HepG2 (cell line): ENCODE data around the gene EMC9. TPM values are rescaled to one million over a fixed set of nuclear protein-coding genes. Genes with fewer than 3 reads are reported as not detected.

Experiments used
- DMTF1 ChIP-seq: sonication (generic); formaldehyde crosslinking; IDR thresholded peaks from 2 replicates; pipeline ENCODE4 v1.4.0; 2020; ENCODE audit warnings: mild to moderate bottlenecking, missing genetic modification reagents
- DNMT1 ChIP-seq: sonication (generic); formaldehyde crosslinking; IDR thresholded peaks from 2 replicates; pipeline ENCODE4 v1.5.1; 2020; ENCODE audit warnings: mild to moderate bottlenecking, missing genetic modification reagents
- HDAC1 ChIP-seq: sonication (generic); formaldehyde crosslinking; IDR thresholded peaks from 2 replicates; pipeline ENCODE4 v1.5.1; 2020; ENCODE audit warnings: mild to moderate bottlenecking, missing genetic modification reagents
- MED13 ChIP-seq: sonication (generic); formaldehyde crosslinking; IDR thresholded peaks from 2 replicates; pipeline ENCODE4 v1.5.0; 2020; ENCODE audit warnings: missing genetic modification reagents
- RNF2 ChIP-seq: fragments of 450-650 bp; conservative IDR thresholded peaks from 2 replicates; pipeline ENCODE4 v1.6.1; 2016; ENCODE audit warnings: low read depth
- SP4 ChIP-seq: sonication (generic); formaldehyde crosslinking; IDR thresholded peaks from 2 replicates; pipeline ENCODE4 v1.8.1; 2023; ENCODE audit warnings: mild to moderate bottlenecking, missing genetic modification reagents
- TCF12 ChIP-seq, 2 experiments: fragments of 450-650 bp in 1 of 2; sonication (generic) in 1 of 2; formaldehyde crosslinking in 1 of 2; IDR thresholded peaks; 2 replicates each; pipeline versions ENCODE4 v1.6.1 to v1.8.0; 2017 to 2022; ENCODE audit warnings: antibody characterized with exemption in 1 of 2, mild to moderate bottlenecking in 1 of 2, missing genetic modification reagents in 1 of 2, moderate library complexity in 1 of 2
- ZFP91 ChIP-seq: sonication (generic); formaldehyde crosslinking; IDR thresholded peaks from 2 replicates; pipeline ENCODE4 v1.9.0; 2022; ENCODE audit warnings: missing genetic modification reagents, mild to moderate bottlenecking, borderline replicate concordance
- ZNF34 ChIP-seq: sonication (generic); formaldehyde crosslinking; IDR thresholded peaks from 2 replicates; pipeline ENCODE4 v1.4.0; 2020; ENCODE audit warnings: mild to moderate bottlenecking, missing genetic modification reagents, borderline replicate concordance
- ZNF432 ChIP-seq: sonication (generic); formaldehyde crosslinking; IDR thresholded peaks from 2 replicates; pipeline ENCODE4 v1.5.0; 2020; ENCODE audit warnings: missing genetic modification reagents, mild to moderate bottlenecking, borderline replicate concordance
- ZNF446 ChIP-seq: sonication (generic); formaldehyde crosslinking; IDR thresholded peaks from 2 replicates; pipeline ENCODE4 v1.5.0; 2020; ENCODE audit warnings: mild to moderate bottlenecking, missing genetic modification reagents
- polyA plus RNA-seq, 8 experiments: library from polyadenylated mRNA; depleted of rRNA in 3 of 8; stranded (reverse) in 7 of 8; unstranded in 1 of 8; fragments of >200 nt; fragmentation: Illumina TruSeq in 4 of 8; extraction: Trizol in 4 of 8; gene quantifications; 2 replicates each; pipeline versions ENCODE4 v1.2.1 to v1.2.3, GENCODE V29; 2011 to 2016; ENCODE audit warnings: low read depth in 4 of 8, missing spikeins in 1 of 8, mixed read lengths in 1 of 8; ENCODE audit not compliant: insufficient read depth in 1 of 8
- total RNA-seq, 5 experiments: library from RNA; depleted of rRNA; stranded (reverse); fragments of >200 nt; fragmentation: Illumina TruSeq; extraction: Trizol; gene quantifications; 2 replicates each; pipeline ENCODE4 v1.2.3, GENCODE V29; 2016; ENCODE audit warnings: low read depth in 1 of 5
- TF ChIP-seq, protein P1 (sequence below): sonication (generic); formaldehyde crosslinking; IDR thresholded peaks from 2 replicates; pipeline ENCODE4 v1.5.1; 2020; ENCODE audit warnings: missing genetic modification reagents, mild to moderate bottlenecking, borderline replicate concordance
- TF ChIP-seq, protein P2 (sequence below): fragments of 450-650 bp; IDR thresholded peaks from 2 replicates; pipeline ENCODE4 v1.6.1; 2017; ENCODE audit warnings: mild to moderate bottlenecking
- TF ChIP-seq, protein P3 (sequence below): sonication (generic); formaldehyde crosslinking; IDR thresholded peaks from 2 replicates; pipeline ENCODE4 v1.9.0; 2022; ENCODE audit warnings: low read depth, missing genetic modification reagents
- TF ChIP-seq, protein P4 (sequence below): IDR thresholded peaks from 2 replicates; pipeline ENCODE4 v1.6.1; 2016

EMC9 gene
- total and polyA plus RNA-seq, 2 of the 13 experiments (the other 11 are each of a cell fraction or from before 2014, with no cell fraction given): 60.5 to 78.7 TPM

GRCh38 chr14:24146978-24147760, 5.8 kb upstream of the EMC9 start, which contains the start of gene RNF31 (continued):
- TF ChIP-seq TCF12 (IDR thresholded peaks at IDR 0.05) (no peak), TCF12 (CRISPR knock-in tag; IDR thresholded peaks at IDR 0.05) (no peak), ZNF432 (CRISPR knock-in tag) (no peak), ZFP91 (CRISPR knock-in tag) (no peak), RNF2 (no peak; the same call in 1 of the 2 replicates), SP4 (CRISPR knock-in tag) (no peak), DMTF1 (CRISPR knock-in tag) (no peak), MED13 (no peak; the same call in 1 of the 2 replicates), ZNF34 (CRISPR knock-in tag) (peak; percentile 83; the same call in 1 of the 2 replicates), DNMT1 (CRISPR knock-in tag) (0 out of 2 replicates have a peak, but pooled peaks have one; percentile 18), HDAC1 (CRISPR knock-in tag) (no peak), ZNF446 (no peak)
- TF ChIP-seq, protein P1, sequence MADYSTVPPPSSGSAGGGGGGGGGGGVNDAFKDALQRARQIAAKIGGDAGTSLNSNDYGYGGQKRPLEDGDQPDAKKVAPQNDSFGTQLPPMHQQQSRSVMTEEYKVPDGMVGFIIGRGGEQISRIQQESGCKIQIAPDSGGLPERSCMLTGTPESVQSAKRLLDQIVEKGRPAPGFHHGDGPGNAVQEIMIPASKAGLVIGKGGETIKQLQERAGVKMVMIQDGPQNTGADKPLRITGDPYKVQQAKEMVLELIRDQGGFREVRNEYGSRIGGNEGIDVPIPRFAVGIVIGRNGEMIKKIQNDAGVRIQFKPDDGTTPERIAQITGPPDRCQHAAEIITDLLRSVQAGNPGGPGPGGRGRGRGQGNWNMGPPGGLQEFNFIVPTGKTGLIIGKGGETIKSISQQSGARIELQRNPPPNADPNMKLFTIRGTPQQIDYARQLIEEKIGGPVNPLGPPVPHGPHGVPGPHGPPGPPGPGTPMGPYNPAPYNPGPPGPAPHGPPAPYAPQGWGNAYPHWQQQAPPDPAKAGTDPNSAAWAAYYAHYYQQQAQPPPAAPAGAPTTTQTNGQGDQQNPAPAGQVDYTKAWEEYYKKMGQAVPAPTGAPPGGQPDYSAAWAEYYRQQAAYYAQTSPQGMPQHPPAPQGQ (CRISPR knock-in tag): 0 out of 2 replicates have a peak, but pooled peaks have one; percentile 19
- TF ChIP-seq, protein P2, sequence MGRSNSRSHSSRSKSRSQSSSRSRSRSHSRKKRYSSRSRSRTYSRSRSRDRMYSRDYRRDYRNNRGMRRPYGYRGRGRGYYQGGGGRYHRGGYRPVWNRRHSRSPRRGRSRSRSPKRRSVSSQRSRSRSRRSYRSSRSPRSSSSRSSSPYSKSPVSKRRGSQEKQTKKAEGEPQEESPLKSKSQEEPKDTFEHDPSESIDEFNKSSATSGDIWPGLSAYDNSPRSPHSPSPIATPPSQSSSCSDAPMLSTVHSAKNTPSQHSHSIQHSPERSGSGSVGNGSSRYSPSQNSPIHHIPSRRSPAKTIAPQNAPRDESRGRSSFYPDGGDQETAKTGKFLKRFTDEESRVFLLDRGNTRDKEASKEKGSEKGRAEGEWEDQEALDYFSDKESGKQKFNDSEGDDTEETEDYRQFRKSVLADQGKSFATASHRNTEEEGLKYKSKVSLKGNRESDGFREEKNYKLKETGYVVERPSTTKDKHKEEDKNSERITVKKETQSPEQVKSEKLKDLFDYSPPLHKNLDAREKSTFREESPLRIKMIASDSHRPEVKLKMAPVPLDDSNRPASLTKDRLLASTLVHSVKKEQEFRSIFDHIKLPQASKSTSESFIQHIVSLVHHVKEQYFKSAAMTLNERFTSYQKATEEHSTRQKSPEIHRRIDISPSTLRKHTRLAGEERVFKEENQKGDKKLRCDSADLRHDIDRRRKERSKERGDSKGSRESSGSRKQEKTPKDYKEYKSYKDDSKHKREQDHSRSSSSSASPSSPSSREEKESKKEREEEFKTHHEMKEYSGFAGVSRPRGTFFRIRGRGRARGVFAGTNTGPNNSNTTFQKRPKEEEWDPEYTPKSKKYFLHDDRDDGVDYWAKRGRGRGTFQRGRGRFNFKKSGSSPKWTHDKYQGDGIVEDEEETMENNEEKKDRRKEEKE: no peak
- TF ChIP-seq, protein P3, sequence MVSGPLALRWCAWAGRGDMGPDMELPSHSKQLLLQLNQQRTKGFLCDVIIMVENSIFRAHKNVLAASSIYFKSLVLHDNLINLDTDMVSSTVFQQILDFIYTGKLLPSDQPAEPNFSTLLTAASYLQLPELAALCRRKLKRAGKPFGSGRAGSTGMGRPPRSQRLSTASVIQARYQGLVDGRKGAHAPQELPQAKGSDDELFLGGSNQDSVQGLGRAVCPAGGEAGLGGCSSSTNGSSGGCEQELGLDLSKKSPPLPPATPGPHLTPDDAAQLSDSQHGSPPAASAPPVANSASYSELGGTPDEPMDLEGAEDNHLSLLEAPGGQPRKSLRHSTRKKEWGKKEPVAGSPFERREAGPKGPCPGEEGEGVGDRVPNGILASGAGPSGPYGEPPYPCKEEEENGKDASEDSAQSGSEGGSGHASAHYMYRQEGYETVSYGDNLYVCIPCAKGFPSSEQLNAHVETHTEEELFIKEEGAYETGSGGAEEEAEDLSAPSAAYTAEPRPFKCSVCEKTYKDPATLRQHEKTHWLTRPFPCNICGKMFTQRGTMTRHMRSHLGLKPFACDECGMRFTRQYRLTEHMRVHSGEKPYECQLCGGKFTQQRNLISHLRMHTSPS (CRISPR knock-in tag): peak; percentile 66; the same call in 1 of the 2 replicates
- TF ChIP-seq, protein P4, sequence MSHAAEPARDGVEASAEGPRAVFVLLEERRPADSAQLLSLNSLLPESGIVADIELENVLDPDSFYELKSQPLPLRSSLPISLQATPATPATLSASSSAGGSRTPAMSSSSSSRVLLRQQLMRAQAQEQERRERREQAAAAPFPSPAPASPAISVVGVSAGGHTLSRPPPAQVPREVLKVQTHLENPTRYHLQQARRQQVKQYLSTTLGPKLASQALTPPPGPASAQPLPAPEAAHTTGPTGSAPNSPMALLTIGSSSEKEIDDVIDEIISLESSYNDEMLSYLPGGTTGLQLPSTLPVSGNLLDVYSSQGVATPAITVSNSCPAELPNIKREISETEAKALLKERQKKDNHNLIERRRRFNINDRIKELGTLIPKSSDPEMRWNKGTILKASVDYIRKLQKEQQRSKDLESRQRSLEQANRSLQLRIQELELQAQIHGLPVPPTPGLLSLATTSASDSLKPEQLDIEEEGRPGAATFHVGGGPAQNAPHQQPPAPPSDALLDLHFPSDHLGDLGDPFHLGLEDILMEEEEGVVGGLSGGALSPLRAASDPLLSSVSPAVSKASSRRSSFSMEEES (CRISPR knock-in tag): peak; percentile 67; the same call in 1 of the 2 replicates
